ENCODE data around the gene FAM184A.

FAM184A gene

GRCh38 chr6:118917546-118918328, 160.7 kb downstream of the FAM184A start:
- no peak for DNase-seq (ENCODE audit: low read depth in 3 of 3, low spot score in 1 of 3)

DNA sequence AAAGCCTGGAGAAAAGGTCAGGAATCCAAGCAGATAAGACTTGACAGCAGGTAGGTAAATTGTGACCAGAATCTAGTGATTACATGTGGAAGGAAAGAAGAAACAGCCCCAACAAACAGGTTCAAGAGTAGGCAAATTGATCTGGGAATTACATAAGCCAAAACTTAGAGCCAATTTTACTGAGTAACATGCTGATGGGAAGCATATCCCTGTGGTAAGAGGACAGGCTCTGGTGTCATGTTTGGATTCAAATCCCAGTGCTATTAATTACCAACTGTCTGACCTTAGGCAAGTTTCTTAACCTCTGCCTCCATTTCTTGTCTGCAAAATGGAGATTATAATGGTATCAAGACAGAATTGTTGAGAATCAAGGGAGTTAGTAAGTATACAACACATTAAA, 163.9 kb downstream of the FAM184A start:
- no peak for DNase-seq (ENCODE audit: low read depth in 3 of 3, low spot score in 1 of 3)

DNA sequence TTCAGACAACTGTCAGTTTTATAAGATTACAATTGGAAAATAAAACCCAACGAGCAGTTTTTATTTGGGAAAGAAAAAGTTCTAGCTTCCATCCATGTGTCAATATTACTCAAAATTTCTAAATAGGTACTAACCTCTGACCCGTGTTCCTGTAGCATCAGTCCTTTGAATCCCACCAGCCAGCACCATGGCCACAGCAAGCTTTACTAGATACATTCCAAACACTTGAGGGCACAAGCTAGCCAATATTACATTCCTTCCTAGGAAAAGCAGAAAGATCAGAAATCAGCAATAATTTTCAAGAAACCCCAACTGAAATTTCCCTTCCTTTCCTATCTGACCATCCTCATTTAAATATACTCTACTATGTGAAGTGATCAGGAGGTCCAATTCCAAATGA, 165.3 kb downstream of the FAM184A start:
- no peak for DNase-seq (ENCODE audit: low read depth in 3 of 3, low spot score in 1 of 3)

DNA sequence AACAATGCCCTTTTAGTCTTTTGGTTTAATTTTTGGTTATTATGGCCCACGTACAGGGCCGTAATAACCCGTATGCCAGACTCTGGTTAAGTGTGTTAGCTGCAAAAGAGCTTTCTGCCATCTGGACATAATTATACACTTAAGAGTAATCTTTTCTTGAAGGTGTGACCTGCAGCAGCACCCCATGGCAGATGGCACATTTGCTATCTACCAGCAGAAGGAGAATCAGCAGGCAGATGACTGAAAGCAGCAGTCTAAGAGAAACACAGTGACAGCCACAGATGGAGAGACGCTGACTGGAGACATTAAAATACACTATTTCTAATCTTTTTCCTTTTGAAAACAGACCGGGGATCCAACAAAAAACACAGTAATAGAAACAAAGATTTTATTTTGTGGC, 165.8 kb downstream of the FAM184A start:
- DNase-seq (ENCODE audit: low read depth in 3 of 3, low spot score in 1 of 3), result no peak

Data from stimulated activated CD4-positive, alpha-beta T cell treated with anti-CD3 and anti-CD28 coated beads, TNF-alpha, amount 100 ng/mL, for 1 hour (primary cell).